Brain microvascular endothelial cell (primary cell): ENCODE data around the gene RSRP1.
"Not testable (repeated sequence)": the region's sequence is repeated elsewhere in the genome, so short reads cannot be mapped to it uniquely, and the experiment has no call there.

Experiments
- DNase-seq: peaks from one replicate; pipeline ENCODE4 v3.0.0-alpha.2; 2020
- H3K27ac ChIP-seq: fragments of 250-450 bp; sonication (Bioruptor Pico); 2 replicates; pipeline ENCODE4 v1.5.1; 2020; ENCODE audit warnings: mild to moderate bottlenecking, moderate library complexity
- H3K27me3 ChIP-seq: fragments of 250-450 bp; sonication (Bioruptor Pico); replicated peaks from 2 replicates; pipeline ENCODE4 v1.5.1; 2020; ENCODE audit warnings: mild to moderate bottlenecking
- H3K36me3 ChIP-seq: fragments of 250-450 bp; sonication (Bioruptor Pico); replicated peaks from 2 replicates; pipeline ENCODE4 v1.5.1; 2020; ENCODE audit warnings: mild to moderate bottlenecking
- H3K4me3 ChIP-seq: 2 replicates; pipeline ENCODE4 v1.5.1; 2011; ENCODE audit warnings: low read depth, mild to moderate bottlenecking, control low read depth, low read length, moderate library complexity
- CTCF ChIP-seq: IDR thresholded peaks from 2 replicates; pipeline ENCODE4 v1.5.1; 2011; ENCODE audit warnings: low read depth, mild to moderate bottlenecking, moderate library complexity, low read length, control low read depth, inconsistent platforms; ENCODE audit errors: missing control alignments
- in situ Hi-C: cut with HindIII; loops from 2 replicates; pipeline ENCODE4 v1.10.0; 2017; ENCODE audit warnings: low sequenced_read_pairs, low pct_ligation_motif_present

The RSRP1 gene

GRCh38 chr1:25275648-25276047, 28.4 kb upstream of the RSRP1 start:
- not testable (repeated sequence) for H3K27me3 ChIP-seq, H3K4me3 ChIP-seq, DNase-seq

DNA sequence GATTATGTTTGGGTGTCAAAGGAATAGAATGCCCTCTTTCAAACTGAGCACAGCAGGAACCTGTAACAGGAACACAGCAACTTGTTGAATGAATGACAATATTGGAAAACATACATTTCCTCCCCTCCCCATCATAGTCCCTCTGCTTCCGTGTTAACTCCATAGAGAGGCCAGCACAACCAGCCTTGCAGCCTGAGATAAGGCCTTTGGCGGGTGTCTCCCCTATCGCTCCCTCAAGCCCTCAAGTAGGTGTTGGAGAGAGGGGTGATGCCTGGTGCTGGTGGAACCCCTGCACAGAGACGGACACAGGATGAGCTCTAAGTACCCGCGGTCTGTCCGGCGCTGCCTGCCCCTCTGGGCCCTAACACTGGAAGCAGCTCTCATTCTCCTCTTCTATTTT, 25.0 kb upstream of the RSRP1 start, which contains the start of gene RHD:
RHD (plus strand) TSS at position 272 of the 400 bp plus-strand sequence; CDS start at position 311, 39 bp downstream.
- H3K4me3 ChIP-seq, H3K27ac ChIP-seq, H3K27me3 ChIP-seq, H3K36me3 ChIP-seq, in situ Hi-C loops, DNase-seq: not testable (repeated sequence)

More at GRCh38 chr1:25275648-25276047, 28.4 kb upstream of the RSRP1 start:
- H3K36me3 ChIP-seq, in situ Hi-C loops, H3K27ac ChIP-seq: not testable (repeated sequence)

DNA sequence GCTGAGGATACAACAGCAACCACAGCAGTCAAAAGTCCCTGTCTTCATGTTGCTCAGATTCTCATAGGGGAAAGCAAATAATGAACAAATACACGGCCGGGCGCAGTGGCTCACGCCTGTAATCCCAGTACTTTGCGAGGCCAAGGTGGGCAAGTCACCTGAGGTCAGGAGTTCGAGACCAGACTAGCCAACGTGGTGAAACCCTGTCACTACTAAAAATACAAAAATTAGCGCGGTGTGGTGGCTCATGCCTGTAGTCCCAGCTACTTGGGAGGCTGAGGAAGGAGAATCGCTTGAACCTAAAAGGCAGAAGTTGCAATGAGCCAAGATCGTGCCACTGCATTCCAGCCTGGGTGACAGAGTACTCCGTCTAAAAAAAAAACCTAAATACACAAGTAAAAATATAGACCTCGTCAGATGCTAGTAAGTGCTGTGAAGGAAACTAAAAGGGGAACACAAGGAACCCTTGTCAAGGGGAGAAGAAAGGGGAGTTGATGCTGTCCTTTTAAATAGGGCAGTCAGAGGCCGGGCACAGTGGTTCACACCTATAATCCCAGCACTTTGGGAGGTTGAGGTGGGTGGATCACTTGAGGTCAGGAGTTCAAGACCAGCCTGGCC, 21.0 kb upstream of the RSRP1 start:
- H3K27ac ChIP-seq, H3K36me3 ChIP-seq, DNase-seq, in situ Hi-C loops, H3K27me3 ChIP-seq: not testable (repeated sequence)
- peak overlapping the region; percentile 39 for H3K4me3 ChIP-seq

DNA sequence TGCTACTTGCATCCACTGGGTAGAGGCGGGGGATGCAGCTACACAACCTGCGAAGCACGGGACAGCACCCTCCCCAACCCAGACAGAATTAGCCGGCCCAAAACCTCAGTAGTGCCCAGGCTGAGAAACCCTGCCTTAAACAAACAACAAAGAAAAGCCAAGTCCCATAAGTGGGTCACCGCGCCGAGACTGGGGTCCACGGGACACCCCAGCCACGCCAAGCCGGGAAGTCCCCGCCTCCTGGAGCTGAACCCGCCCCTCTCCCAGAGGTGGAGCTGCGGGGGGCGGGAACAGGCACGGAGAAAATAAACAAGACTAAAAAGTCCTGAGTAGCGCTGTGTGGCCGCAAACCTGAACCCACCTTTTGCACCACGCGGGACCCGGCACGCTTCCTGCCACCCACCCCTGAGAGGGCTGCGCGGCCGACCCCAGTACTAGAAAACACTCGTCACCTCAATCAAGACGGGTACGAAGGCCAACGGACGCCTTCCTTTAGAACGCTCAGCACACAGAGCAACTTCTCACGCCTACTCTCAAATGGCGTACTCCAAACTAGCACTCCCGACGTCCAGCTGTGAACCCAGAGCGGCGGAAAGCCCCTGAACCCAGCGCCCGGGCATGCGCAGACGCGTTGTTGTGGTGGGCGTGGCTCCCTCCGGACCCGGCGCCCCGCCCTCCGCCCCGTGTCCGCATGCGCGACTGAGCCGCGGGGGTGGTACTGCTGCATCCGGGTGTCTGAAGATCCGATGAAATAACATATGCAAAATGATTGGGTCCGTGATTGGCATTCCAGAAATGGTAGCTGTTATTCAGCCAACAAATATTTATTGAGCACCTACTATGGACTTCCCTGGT, 20.3 kb upstream of the RSRP1 start:
- Histone ChIP-seq H3K27ac (peak overlapping the region; percentile 54), H3K4me3 (peak overlapping the region; percentile 64)
- H3K36me3 ChIP-seq, in situ Hi-C loops, H3K27me3 ChIP-seq: not testable (repeated sequence)
- peak; percentile 87 for DNase-seq

GRCh38 chr1:25266554-25267287, 19.5 kb upstream of the RSRP1 start:
- H3K27me3 ChIP-seq, DNase-seq, in situ Hi-C loops, H3K27ac ChIP-seq, H3K36me3 ChIP-seq: not testable (repeated sequence)
- peak; percentile 28 for TF ChIP-seq CTCF
- H3K4me3 ChIP-seq: peak overlapping the region; percentile 61

- H3K27ac ChIP-seq: peak overlapping the region; percentile 49
- H3K4me3 ChIP-seq, H3K36me3 ChIP-seq, in situ Hi-C loops, DNase-seq, H3K27me3 ChIP-seq: not testable (repeated sequence)
Observed at GRCh38 chr1:25260336-25260735, 13.1 kb upstream of the RSRP1 start.

GRCh38 chr1:25259813-25260212, 12.6 kb upstream of the RSRP1 start:
- in situ Hi-C loops, H3K4me3 ChIP-seq, H3K36me3 ChIP-seq, H3K27me3 ChIP-seq: not testable (repeated sequence)
- peak; percentile 44 for TF ChIP-seq CTCF
- peak overlapping the region; percentile 49 for H3K27ac ChIP-seq
- DNase-seq: peak; percentile 29

GRCh38 chr1:25257196-25257595, 9.9 kb upstream of the RSRP1 start:
- H3K27ac ChIP-seq: peak overlapping the region; percentile 25
- no peak for DNase-seq
- H3K27me3 ChIP-seq: no peaks in the 10 kb centered on the region
- no peaks in the 10 kb centered on the region for H3K36me3 ChIP-seq
- no peak for TF ChIP-seq CTCF
- in situ Hi-C loops: no loop called here
- no peak overlapping the region for H3K4me3 ChIP-seq
